Measurements from ENCODE around the gene DACT3.

DACT3 gene

DNA sequence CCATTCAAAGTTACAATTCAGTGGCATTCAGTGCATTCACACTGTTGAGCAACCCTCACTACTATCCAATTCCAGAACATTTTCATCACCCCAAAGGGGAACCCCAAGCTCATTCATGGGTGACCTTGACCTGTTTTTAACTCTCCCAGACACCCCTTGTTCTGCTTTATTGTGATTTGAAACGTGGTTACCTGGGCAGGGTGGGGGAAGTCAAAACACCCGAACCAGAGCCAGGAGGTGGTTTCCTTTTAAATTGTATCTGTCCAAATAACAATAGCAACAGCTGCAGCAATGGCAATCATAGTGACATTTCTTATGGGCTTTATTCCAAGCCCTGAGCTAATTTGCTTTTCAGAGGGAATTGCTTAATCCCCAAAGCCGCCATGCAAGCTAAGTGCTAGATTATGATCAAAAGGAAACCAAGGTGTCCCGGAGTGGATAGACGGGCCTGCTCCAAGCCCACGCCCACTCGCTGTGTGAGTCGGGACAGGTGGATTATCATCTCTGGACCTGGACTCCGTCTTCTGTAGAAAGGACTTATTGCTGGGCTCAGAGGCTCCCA lies 42.2 kb downstream of the DACT3 start:
- Mint-ChIP-seq H3K9me3 (no peaks in the 10 kb centered on the region), H3K27me3 (no peaks in the 10 kb centered on the region), H3K4me3 (peak overlapping the region; percentile 82), H3K36me3 (no peaks in the 10 kb centered on the region), H3K4me1 (peaks cover 30% of the 10 kb centered on the region), H3K27ac (peak overlapping the region; percentile 99)
- DNase-seq (ENCODE audit: low spot score in 2 of 2) (peak in 1 of 2 donors; percentile 84), ATAC-seq (ENCODE audit: low read depth) (peak; percentile 70)

DNA sequence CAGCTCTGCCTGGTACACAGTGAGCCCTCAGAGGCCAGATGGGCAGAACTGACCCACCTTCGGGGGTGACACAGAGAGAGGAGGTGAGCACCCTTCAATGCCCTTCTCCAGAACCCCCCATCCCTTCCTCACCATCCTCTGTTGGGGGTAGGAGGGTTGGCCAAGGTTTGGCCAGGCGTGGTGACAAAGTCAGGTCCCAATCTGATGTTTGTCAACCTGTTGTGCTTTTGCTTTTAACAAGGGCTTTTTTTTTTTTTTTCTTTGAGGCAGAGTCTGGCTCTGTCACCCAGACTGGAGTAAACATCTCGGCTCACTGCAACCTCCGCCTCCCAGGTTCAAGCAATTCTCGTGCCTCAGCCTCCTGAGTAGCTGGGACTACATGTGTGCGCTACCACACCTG lies 43.4 kb downstream of the DACT3 start:
- no peaks in the 10 kb centered on the region for H3K27me3 Mint-ChIP-seq
- H3K4me3 Mint-ChIP-seq = no peak overlapping the region
- no peaks in the 10 kb centered on the region for H3K9me3 Mint-ChIP-seq
- peaks cover 31% of the 10 kb centered on the region for H3K4me1 Mint-ChIP-seq
- H3K36me3 Mint-ChIP-seq = no peaks in the 10 kb centered on the region
- peak overlapping the region; percentile 99 for H3K27ac Mint-ChIP-seq
- no peak for DNase-seq (ENCODE audit: low spot score in 2 of 2)
- ATAC-seq (ENCODE audit: low read depth) = no peak

DNA sequence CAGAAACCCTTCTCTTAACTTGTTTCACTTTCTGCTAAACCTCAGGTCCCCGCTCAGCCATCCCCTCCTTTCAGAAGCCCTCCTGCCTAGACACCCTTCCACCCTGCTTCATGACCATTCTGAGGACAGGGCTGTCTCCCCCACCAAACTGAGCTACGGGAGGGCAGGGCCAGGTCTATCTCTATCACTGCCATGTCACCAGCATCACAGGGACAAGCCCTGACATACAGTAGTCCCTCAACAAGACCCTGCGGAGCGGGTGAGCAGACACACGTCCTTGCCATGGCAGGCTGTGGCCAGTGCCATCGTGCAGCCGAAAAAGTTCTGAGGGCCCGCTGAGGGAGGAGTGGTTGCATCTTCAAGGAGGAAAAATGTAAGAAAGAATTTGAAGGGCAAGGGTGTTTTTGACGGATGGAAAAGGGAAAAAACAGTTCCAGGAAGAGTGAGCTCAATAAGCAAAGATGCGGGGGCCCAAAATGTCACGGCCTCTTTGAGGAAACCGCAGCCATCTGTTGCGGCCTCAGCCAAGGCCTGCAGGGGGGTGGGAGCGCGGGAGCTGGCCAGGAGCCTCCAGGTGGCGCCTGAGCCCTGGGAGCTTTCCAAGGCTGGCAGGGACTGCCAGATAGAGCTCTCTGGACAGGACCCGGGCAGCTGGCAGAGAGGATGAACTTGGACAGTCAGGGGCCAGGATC lies 44.2 kb downstream of the DACT3 start:
- Mint-ChIP-seq H3K27me3 (no peaks in the 10 kb centered on the region), H3K9me3 (no peaks in the 10 kb centered on the region), H3K4me3 (peak overlapping the region; percentile 21), H3K4me1 (peaks cover 34% of the 10 kb centered on the region), H3K36me3 (no peaks in the 10 kb centered on the region), H3K27ac (peak overlapping the region; percentile 99)
- ATAC-seq (ENCODE audit: low read depth) (no peak), DNase-seq (ENCODE audit: low spot score in 2 of 2) (no peak)

DNA sequence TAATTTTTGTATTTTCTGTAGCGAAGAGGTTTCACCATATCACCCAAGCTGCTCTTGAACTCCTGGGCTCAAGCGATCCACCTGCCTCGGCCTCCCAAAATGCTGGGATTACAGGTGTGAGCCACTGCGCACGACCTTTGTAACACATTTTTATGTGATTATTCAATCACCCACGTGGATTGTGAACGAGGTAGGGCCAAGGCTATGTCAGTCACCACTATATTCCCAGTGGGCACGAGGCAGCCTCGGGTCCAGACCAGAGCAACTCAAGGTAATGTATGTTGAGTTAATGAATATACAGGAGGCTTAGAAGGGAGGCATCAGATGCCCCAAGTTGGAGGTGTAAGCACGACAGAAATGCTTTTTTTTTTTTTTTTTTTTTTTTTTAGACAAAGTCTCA lies 45.0 kb downstream of the DACT3 start:
- ATAC-seq (ENCODE audit: low read depth) (no peak), DNase-seq (ENCODE audit: low spot score in 2 of 2) (no peak)
- H3K27ac Mint-ChIP-seq = no peak overlapping the region
- H3K27me3 Mint-ChIP-seq = no peaks in the 10 kb centered on the region
- no peaks in the 10 kb centered on the region for H3K36me3 Mint-ChIP-seq
- H3K4me1 Mint-ChIP-seq = peaks cover 38% of the 10 kb centered on the region
- no peak overlapping the region for H3K4me3 Mint-ChIP-seq
- H3K9me3 Mint-ChIP-seq = no peaks in the 10 kb centered on the region

DNA sequence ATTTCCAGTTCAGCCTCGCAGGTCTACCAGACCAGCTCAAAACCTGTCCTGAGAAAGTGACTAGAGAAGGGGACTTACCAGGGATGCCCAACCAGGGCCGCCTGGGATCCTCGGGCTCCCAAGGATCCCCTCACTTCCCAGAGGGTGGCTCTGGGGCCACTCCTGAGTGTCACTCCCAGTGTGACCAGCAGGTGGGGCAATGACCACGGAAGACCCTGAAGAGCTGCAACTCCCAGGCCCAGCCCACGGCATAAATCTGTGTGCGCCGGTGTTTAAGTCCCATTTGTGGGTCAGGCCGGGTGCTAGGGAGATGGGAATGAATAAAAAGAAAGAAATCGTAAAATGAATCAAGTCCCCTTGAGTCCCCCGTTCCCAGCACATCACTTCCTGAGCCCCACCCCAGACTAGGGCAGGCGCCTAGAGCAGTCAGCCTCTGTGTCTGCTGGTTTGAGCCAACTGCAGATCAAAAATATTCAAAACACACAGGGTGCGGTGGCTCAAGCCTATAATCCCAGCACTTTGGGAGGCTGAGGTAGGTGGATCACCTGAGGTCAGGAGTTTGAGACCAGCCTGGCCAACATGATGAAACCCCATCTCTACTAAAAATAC lies 46.8 kb downstream of the DACT3 start:
- Mint-ChIP-seq H3K4me1 (peaks cover 34% of the 10 kb centered on the region), H3K27ac (peak overlapping the region; percentile 11), H3K36me3 (peaks cover 7% of the 10 kb centered on the region), H3K27me3 (no peaks in the 10 kb centered on the region), H3K4me3 (no peak overlapping the region), H3K9me3 (no peaks in the 10 kb centered on the region)
- peak; percentile 87 to 91 for DNase-seq (ENCODE audit: low spot score in 2 of 2)
- ATAC-seq (ENCODE audit: low read depth) = peak; percentile 37

DNA sequence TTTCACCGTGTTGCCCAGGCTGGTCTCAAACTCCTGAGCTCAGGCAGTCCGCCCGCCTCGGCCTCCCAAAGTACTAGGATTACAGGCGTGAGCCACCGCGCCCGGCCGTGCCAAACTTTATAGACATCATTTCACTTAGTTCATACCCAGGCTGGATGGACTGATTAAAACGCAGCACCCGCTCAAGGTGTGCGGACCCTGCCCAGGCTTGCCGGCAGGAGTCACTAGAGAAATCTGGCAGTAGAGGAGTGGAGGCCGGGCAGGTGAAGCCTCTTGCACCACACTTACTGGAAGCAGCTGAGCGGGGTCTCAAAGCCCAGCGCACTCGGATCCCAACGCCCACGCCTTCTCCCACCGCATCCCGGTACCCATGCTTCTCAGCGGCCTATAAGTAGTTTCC lies 47.5 kb downstream of the DACT3 start:
- ATAC-seq (ENCODE audit: low read depth) = no peak
- Mint-ChIP-seq H3K4me3 (no peak overlapping the region), H3K4me1 (peaks cover 32% of the 10 kb centered on the region), H3K36me3 (peaks cover 12% of the 10 kb centered on the region), H3K27me3 (no peaks in the 10 kb centered on the region), H3K27ac (no peak overlapping the region), H3K9me3 (no peaks in the 10 kb centered on the region)
- no peak for DNase-seq (ENCODE audit: low spot score in 2 of 2)

DNA sequence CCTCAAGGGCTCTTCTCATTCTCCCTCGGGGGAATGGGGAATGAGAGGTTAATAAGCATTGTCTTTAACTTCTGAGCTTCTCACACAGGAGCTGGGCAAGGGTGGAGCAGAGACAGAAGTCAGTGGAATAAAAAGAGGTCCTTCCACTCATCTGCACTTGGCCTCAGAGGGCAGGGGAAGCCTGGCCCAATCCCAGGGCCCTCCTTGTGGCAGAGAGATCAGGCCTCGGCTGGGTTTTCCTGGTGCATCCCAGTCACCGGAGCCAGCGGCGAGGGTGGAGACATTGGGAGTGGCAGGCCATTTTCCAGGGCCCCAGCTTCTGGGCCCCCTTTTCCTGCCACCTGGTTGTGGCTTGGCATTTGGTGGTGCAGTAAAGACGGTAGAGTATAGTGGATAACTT lies 49.2 kb downstream of the DACT3 start:
- no peak overlapping the region for H3K4me3 Mint-ChIP-seq
- ATAC-seq (ENCODE audit: low read depth) = peak; percentile 15

DNA sequence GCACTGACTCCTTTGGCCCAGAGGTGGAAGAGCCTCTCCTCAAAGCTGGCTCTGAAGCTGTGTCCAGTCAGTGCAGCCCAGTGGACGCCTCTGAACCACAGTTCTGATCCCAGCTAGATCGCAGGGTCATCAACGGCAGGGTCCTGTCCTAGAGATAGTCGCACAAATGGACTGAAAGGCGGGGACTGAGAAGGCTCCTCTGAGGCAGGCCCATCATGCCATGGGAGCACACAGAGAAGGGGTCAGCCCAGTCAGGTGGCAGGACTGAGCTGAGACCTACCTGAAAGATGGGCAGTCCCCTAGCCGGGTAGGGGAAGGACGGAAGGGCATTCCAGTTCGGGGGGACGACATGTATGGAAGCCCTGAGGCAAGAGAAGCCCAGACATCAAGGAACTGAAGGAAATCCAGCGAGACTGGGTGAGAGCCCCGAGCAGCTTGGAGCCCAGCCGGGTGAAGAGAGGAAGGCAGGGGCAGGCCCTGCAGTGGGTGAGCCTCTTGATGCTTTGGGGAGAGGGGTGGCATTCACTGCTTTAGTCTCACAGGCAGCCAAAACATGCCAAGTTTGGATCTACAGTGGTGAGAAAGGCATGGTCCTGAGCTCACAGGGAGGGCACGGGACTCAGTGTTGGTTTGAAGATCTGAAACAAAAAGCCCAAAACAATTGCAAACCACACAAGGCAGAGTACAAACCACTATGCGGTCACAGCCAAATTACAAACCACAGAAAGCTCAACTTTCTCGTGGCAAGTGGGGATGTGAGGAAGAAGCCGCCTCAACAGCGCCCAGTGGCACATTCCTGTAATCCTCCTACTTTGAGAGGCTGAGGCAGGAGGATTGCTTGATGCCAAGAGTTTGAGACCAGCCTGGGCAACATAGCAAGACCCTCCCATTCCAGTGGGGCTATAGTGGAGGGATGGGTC lies 49.9 kb downstream of the DACT3 start:
- Mint-ChIP-seq H3K4me3 (peak overlapping the region; percentile 41), H3K4me1 (peaks cover 30% of the 10 kb centered on the region), H3K36me3 (peaks cover 27% of the 10 kb centered on the region), H3K27ac (peak overlapping the region; percentile 28), H3K27me3 (no peaks in the 10 kb centered on the region), H3K9me3 (no peaks in the 10 kb centered on the region)
- ATAC-seq (ENCODE audit: low read depth) (peak; percentile 47), DNase-seq (ENCODE audit: low spot score in 2 of 2) (peak in 1 of 2 donors; percentile 15)

More for the DNA sequence above, 49.2 kb downstream of the DACT3 start:
- no peak for DNase-seq (ENCODE audit: low spot score in 2 of 2)
- Mint-ChIP-seq H3K4me1 (peaks cover 33% of the 10 kb centered on the region), H3K27ac (peak overlapping the region; percentile 28), H3K9me3 (no peaks in the 10 kb centered on the region), H3K27me3 (no peaks in the 10 kb centered on the region), H3K36me3 (peaks cover 23% of the 10 kb centered on the region)

DNA sequence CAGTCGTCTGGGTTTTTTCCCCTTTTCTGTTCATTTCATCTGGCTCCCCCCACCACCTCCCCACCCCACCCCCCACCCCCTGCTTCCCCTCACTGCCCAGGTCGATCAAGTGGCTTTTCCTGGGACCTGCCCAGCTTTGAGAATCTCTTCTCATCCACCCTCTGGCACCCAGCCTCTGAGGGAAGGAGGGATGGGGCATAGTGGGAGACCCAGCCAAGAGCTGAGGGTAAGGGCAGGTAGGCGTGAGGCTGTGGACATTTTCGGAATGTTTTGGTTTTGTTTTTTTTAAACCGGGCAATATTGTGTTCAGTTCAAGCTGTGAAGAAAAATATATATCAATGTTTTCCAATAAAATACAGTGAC lies 50.6 kb downstream of the DACT3 start:
- no peak overlapping the region for H3K4me3 Mint-ChIP-seq
- H3K9me3 Mint-ChIP-seq = no peaks in the 10 kb centered on the region
- no peak for DNase-seq (ENCODE audit: low spot score in 2 of 2)
- H3K4me1 Mint-ChIP-seq = peaks cover 30% of the 10 kb centered on the region
- H3K27me3 Mint-ChIP-seq = no peaks in the 10 kb centered on the region
- H3K27ac Mint-ChIP-seq = no peak overlapping the region
- peaks cover 30% of the 10 kb centered on the region for H3K36me3 Mint-ChIP-seq
- ATAC-seq (ENCODE audit: low read depth) = no peak

DNA sequence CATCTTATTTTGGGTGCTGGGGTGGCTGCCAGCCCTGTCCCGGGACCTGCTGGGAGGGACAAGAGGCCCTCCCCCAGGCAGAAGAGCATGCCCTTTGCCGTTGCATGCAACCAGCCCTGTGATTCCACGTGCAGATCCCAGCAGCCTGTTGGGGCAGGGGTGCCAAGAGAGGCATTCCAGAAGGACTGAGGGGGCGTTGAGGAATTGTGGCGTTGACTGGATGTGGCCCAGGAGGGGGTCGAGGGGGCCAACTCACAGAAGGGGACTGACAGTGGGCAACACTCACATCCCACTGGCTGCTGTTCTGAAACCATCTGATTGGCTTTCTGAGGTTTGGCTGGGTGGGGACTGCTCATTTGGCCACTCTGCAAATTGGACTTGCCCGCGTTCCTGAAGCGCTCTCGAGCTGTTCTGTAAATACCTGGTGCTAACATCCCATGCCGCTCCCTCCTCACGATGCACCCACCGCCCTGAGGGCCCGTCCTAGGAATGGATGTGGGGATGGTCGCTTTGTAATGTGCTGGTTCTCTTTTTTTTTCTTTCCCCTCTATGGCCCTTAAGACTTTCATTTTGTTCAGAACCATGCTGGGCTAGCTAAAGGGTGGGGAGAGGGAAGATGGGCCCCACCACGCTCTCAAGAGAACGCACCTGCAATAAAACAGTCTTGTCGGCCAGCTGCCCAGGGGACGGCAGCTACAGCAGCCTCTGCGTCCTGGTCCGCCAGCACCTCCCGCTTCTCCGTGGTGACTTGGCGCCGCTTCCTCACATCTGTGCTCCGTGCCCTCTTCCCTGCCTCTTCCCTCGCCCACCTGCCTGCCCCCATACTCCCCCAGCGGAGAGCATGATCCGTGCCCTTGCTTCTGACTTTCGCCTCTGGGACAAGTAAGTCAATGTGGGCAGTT lies 51.2 kb downstream of the DACT3 start:
- ATAC-seq (ENCODE audit: low read depth) (no peak), DNase-seq (ENCODE audit: low spot score in 2 of 2) (peak in 1 of 2 donors; percentile 10)
- no peak overlapping the region for H3K4me3 Mint-ChIP-seq
- no peak overlapping the region for H3K27ac Mint-ChIP-seq
- peaks cover 30% of the 10 kb centered on the region for H3K36me3 Mint-ChIP-seq
- no peaks in the 10 kb centered on the region for H3K27me3 Mint-ChIP-seq
- H3K4me1 Mint-ChIP-seq = peaks cover 30% of the 10 kb centered on the region
- H3K9me3 Mint-ChIP-seq = no peaks in the 10 kb centered on the region

DNA sequence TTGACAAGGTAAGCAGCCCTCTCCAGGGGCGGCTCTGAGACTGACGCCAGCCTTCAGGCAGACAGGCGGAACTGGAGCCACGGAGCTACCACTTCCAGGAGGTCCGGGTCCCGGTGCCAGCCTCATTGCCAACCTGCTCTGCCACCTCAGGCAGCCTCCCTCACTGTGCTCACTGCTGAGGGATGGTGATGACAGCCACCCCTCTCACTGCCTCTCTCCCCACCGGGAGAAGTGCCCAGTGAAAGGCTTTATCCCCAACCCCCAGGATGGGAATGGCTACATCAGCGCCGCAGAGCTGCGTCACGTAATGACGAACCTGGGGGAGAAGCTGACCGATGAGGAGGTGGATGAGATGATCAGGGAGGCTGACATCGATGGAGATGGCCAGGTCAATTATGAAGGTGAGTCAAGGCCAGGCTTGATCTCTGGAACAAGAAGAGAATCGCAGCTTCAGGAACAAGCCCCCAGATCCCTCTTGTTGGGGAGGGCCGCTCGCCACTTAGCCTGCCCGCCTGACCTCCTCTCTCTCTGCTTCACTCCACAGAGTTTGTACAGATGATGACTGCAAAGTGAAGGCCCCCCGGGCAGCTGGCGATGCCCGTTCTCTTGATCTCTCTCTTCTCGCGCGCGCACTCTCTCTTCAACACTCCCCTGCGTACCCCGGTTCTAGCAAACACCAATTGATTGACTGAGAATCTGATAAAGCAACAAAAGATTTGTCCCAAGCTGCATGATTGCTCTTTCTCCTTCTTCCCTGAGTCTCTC lies 52.2 kb downstream of the DACT3 start:
- no peak overlapping the region for H3K4me3 Mint-ChIP-seq
- ATAC-seq (ENCODE audit: low read depth) (no peak), DNase-seq (ENCODE audit: low spot score in 2 of 2) (peak in 1 of 2 donors; percentile 11)
- peaks cover 28% of the 10 kb centered on the region for H3K4me1 Mint-ChIP-seq
- no peak overlapping the region for H3K27ac Mint-ChIP-seq
- H3K27me3 Mint-ChIP-seq = no peaks in the 10 kb centered on the region
- peaks cover 30% of the 10 kb centered on the region for H3K36me3 Mint-ChIP-seq
- no peaks in the 10 kb centered on the region for H3K9me3 Mint-ChIP-seq

DNA sequence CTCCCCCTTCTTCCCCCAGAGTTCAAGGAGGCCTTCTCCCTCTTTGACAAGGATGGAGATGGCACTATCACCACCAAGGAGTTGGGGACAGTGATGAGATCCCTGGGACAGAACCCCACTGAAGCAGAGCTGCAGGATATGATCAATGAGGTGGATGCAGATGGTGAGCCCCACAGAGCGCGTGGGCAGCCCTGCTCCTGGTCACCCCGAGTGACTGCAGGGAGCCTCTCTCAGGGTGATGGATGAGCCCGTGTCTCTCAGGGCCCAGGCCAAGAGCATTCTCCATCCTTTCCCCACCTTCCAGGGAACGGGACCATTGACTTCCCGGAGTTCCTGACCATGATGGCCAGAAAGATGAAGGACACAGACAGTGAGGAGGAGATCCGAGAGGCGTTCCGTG lies 52.8 kb downstream of the DACT3 start:
- Mint-ChIP-seq H3K4me3 (no peak overlapping the region), H3K4me1 (peaks cover 31% of the 10 kb centered on the region), H3K9me3 (no peaks in the 10 kb centered on the region), H3K27ac (no peak overlapping the region), H3K36me3 (peaks cover 30% of the 10 kb centered on the region), H3K27me3 (no peaks in the 10 kb centered on the region)
- ATAC-seq (ENCODE audit: low read depth) (no peak), DNase-seq (ENCODE audit: low spot score in 2 of 2) (no peak)

DNA sequence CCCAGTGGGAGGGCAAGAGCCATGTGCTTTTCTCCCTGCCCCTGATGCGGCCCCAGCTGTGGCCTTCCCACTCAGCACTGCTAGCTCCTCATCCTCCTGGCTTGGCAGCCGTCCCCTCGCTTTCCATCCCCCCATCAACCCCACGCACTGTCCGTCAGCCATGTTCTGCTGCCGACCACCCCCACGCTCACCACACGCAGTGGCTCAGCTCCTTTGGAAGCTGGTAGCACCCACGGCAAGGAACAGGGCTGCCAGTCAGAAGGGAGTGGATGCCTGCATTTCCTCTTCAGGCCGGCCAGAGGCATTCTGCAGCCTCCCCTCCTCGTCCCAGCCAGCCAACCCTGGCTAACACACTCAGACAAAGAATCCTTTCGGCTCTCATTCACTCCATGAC lies 53.5 kb downstream of the DACT3 start:
- no peak overlapping the region for H3K4me3 Mint-ChIP-seq
- peaks cover 33% of the 10 kb centered on the region for H3K4me1 Mint-ChIP-seq
- no peak overlapping the region for H3K27ac Mint-ChIP-seq
- no peak for DNase-seq (ENCODE audit: low spot score in 2 of 2)
- no peaks in the 10 kb centered on the region for H3K9me3 Mint-ChIP-seq
- no peak for ATAC-seq (ENCODE audit: low read depth)
- peaks cover 30% of the 10 kb centered on the region for H3K36me3 Mint-ChIP-seq
- no peaks in the 10 kb centered on the region for H3K27me3 Mint-ChIP-seq

Data from memory B cell (primary cell).